Stimulated activated CD4-positive, alpha-beta T cell treated with anti-CD3 and anti-CD28 coated beads, Interleukin-12 subunit alpha, Interleukin-12 subunit beta, amount 100 ng/mL, for 48 hours (primary cell): ENCODE data around the gene RPS26.
"Not testable (repeated sequence)": the region's sequence is repeated elsewhere in the genome, so short reads cannot be mapped to it uniquely, and the experiment has no call there.

Experiments
- DNase-seq, 3 donors: peaks; one replicate each; pipeline ENCODE4 v3.0.0-alpha.2; 2020; ENCODE audit warnings: low read depth in 2 of 3, low spot score in 1 of 3

Gene RPS26

DNA sequence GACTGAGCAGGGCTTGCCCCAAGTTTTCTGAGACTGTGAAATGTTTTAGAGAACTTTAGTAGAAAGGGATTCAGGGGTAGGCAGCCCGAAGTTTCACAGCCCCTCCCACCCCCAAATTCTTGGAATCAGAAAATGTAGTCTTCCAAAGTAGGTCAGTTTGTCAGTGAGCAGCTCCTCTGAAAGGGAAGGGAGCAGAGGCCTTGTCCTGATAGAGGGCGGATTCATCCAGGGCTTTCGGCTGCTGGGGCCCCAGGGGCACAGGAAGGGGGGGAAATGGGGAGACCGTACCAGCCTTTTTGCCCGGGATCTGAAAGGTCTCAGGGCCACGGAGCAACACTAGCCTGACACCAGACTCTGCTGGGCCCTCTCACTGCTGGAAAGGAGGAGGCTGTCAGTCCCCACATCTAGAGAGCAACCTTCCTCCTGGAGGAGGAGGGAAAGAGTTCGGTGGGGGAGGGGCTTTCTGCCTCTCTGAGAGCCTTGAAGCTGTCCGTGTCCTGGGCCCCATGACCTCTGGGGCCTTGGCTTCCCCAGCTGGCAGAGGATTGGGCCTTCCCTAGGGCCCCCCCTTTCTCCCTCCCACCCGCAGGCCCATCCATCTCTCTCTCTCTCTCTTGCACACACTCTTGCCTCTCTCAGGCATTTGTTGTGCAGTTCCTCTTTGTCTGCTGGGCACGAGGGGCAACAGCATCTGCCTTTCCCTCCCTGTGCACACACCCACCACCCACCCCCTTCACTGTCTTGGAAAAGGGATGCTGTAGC is 21.1 kb upstream of the RPS26 start, which contains the start of gene IKZF4:
IKZF4 (plus strand) TSS at position 621 of the 762 bp plus-strand sequence. CDS start 451 bp downstream, outside the sequence.
- DNase-seq, result no peak

DNA sequence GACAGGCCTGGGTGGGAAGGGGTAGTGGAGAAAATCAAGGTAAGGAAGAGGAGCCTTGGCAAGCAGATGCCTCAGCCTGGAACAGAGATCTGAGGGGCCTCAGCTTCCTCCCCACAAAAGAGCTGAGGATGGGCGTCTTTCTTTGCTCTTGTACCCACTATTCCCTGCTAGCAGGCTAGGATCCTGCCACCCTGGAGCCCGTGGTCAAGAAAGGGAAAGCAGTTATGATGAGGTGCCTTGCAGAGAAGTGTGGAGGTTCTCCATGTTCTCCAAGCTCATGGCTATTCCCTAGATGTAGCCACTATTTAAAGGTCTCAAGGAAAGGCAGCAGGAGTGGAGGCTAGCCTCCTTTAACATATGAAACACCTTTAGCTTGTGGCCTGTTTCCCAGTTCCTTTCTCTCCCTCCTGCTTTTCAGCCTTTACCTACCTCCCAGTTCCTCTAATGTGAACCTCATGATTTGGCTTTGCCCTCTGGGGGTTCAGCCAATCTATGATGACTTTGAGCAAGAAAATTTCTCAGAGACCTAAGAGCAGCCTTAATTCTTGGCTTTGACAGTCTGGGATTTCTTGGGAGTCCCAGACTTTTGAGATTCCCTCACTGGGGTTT is 19.7 kb upstream of the RPS26 start:
- no peak for DNase-seq

DNA sequence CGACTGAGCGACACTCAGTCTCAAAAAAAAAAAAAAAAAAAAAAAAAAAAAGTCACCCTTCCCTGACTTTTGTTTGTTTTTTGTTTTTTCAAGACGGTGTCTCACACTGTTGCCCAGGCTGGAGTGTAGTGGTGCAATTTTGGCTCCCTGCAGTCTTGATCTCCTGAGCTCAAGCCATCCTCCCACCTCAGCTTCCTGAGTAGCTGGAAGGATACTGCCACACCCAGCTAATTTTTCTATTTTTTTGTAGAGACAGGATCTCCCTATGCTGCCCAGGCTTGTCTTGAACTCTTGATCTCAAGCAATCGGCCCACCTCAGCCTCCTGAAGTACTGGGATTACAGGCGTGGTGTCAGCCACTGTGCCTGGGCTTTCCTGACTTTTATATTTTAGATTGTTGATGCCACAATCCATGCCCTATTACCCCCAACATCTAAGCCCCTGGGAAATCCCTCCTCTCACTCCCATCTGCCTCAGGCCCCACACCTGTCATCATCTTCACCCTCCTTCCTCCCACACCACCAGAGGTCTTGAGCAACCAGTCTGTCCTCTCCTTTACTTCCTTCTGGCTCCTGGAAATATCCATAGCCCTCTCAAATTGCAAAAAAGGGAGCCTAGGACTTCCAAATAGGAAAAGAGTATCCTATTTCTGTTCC is 13.1 kb upstream of the RPS26 start:
- DNase-seq, result no peak

DNA sequence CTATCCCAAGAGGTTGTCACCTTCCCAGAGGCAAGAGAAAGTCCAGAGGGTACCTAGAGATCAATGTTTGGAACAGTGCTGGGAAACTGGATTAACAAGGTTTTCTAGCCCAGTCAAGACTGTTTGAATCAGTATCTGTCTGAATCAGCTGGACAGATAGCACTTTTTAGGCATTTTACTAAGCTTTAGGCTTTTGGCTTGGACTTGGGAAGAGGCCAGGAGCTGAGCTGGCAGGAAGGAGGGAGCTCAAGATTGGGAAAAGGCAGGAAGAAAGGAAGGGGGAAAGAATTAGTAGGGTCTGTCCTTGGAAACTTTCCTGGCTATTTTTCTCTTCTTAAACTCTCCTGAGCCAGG is 12.6 kb upstream of the RPS26 start:
- no peak for DNase-seq

DNA sequence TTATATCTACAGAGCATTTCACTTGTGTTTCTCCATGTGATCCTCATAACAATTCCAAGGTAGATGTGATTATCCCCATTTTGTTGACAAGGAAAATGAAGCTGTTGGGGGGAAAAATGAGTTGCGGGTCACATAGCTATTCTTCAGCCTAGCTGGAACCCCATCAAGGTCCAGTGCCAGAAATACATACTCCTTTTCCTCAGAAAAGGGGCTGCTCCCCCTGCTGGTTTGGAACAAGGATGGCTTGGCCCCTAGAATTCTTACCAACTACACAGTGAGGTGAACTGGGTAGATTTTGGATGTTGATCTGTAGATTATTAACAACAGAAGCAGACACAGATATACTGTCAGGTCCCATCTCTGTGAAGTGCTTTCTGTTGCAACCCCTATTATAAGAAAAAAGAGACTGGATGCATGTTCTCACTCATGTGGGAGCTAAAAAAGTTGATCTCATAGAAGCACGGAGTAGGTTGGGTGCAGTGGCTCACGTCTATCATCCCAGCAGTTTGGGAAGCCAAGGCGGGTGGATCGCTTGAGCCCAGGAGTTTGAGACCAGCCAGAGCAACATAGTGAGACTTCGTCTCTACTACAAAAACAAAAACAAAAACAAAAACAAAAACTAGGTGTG is 11.9 kb upstream of the RPS26 start:
- DNase-seq, result peak in 1 of 3 donors; percentile 30

DNA sequence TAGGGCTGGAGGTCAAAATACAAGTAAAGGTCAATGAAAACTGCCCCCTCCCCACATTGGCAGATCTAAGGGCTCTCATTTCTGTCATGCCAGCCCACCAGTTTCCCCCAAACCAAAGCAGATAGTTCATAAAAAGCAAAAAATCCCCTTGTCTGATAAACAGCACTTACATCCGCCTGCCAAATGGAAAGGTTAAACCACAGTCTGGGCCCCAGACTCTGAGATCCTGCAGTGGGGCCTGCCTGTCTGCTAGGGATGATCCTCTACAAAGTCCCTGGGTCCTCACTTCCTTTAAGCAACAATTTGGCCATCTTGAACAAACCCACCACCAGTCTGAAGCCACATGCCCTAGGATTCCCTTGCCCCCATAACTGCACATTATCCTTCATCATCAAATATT is 9.7 kb upstream of the RPS26 start:
- no peak for DNase-seq

DNA sequence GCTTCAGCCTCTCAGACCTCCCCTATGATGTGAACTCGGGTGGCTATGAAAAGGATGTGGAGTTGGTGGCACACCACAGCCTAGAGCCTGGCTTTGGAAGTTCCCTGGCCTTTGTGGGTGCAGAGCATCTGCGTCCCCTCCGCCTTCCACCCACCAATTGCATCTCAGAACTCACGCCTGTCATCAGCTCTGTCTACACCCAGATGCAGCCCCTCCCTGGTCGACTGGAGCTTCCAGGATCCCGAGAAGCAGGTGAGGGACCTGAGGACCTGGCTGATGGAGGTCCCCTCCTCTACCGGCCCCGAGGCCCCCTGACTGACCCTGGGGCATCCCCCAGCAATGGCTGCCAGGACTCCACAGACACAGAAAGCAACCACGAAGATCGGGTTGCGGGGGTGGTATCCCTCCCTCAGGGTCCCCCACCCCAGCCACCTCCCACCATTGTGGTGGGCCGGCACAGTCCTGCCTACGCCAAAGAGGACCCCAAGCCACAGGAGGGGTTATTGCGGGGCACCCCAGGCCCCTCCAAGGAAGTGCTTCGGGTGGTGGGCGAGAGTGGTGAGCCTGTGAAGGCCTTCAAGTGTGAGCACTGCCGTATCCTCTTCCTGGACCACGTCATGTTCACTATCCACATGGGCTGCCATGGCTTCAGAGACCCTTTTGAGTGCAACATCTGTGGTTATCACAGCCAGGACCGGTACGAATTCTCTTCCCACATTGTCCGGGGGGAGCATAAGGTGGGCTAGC is 7.0 kb upstream of the RPS26 start:
- DNase-seq, result no peak

DNA sequence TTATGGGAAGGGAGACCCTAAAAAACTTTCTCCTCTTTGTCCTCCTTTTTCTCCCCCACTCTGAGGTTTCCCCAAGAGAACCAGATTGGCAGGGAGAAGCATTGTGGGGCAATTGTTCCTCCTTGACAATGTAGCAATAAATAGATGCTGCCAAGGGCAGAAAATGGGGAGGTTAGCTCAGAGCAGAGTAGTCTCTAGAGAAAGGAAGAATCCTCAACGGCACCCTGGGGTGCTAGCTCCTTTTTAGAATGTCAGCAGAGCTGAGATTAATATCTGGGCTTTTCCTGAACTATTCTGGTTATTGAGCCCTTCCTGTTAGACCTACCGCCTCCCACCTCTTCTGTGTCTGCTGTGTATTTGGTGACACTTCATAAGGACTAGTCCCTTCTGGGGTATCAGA is 4.6 kb upstream of the RPS26 start:
- no peak for DNase-seq

DNA sequence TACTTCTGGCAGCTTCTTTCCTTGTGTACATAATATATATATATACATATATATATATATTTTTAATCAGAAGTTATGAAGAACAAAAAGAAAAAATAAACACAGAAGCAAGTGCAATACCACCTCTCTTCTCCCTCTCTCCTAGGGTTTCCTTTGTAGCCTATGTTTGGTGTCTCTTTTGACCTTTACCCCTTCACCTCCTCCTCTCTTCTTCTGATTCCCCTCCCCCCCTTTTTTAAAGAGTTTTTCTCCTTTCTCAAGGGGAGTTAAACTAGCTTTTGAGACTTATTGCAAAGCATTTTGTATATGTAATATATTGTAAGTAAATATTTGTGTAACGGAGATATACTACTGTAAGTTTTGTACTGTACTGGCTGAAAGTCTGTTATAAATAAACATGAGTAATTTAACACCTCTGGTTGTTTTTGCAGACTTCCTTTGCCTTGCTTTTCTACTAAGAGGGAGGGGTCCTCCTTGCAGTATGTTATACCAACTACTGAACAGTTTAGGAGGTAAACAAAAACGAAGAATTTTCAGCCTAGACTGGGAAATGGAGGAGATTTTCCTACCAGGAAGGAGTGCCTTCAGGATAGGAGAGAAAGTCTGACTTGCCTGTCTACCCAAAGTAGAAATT is 3.6 kb upstream of the RPS26 start:
- no peak for DNase-seq

DNA sequence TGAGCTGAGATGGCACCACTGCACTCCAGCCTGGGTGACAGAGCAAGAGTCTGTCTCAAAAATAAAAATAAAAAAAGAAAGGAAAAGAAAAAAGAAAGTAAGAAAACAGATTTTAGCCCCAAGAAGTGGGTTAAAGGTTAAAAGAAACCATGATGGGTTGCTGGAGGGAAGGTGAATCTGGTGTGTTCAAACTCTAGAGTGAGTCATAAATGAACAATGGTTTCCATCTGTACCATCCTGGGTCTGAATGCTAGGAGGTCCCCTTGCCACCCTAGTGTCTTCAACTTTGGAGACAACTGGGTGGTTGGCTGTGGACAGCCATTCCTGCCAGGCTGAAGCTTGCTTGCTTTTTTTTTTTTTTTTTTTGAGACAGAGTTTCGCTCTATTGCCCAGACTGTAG is 1.6 kb upstream of the RPS26 start:
- DNase-seq, result no peak

DNA sequence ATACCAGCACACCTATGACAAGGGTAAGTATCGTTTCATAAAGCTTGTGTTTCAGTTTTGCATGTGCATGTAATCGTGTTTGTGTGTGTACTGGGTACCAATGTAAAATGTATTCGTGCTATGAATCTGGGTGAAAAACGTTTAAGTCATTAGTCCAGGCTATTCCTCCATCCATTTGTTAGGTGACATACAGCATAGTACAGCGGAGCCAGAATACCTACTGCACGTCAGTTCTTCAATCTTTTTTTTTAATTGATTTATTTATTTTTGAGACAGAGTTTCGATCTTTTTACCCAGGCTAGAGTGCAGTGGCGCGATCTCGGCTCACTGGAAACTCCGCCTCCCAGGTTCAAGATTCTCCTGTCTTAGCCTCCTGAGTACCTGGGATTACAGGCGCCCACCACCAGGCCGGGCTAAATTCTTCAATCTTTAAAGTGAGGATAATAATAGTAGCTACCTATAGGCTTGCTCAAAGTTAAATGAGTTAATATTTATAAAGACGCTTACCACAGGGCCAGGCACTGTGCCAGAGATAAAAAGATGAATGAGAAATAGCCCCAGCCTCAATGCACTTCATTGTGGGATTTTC is 661 bp upstream of the RPS26 start:
- DNase-seq, result no peak

DNA sequence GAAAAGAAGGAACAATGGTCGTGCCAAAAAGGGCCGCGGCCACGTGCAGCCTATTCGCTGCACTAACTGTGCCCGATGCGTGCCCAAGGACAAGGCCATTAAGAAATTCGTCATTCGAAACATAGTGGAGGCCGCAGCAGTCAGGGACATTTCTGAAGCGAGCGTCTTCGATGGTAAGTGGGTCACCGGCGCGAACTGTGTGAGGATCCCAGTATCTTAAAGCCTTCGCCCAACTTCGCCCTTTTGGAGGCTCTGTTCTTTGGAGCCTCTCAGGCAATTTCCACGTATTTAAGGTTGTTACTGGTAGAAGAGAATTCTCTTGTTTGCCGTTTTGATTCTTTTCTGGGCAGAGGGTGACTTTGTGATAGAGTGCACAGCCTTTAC is 704 bp downstream of the RPS26 start:
- not testable (repeated sequence) for DNase-seq

DNA sequence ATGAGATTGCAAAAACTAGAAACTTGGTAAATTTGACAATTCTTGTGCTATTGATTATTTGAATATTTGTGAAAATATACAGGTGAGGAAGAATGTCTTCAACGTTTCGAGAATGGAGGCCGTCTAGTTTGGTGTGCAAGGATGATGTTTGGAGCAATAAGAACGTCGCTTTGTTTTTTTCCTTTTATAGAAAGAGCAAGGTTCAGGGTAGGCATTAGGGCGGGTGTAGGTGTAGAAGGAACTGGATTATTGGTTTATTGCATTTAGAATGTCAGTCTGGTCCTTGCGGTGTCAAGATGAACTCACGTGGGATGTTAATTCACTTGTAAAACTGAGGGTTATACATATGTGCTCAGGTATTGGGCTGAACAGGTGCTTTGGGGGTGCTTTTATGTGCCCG is 1.1 kb downstream of the RPS26 start:
- DNase-seq, result no peak

DNA sequence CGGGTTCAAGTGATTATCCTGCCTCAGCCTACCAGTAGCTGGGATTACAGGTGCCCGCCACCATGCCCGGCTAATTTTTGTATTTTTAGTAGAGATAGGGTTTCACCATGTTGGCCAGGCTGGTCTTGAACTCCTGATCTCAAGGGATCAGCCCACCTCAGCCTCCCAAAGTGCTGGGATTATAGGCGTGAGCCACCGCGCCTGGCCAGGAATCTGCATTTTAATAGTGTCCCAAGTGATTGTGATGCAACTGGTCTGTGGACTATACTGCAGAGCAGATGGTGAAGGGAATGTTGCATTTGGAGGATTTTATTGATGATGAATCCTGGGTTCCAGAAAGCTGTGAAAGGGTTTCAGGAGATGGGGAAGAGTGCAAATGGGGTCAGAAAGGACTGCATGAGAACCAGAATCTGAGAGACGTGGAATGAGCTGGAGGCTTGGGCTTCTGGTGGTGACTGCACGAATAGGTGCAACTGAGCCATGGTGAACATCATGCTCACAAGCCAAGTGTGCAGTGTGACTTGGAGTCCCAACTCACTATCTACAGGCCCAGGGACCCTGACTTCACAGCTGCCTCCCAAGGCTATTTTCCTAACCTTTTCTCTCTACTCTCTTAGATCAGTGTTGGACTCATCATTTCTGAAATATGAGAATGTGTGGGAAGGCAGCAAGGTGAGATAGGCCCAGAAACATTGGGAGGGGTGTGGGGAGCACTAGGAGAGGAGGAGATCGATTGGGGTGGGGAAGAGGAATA is 4.5 kb downstream of the RPS26 start:
- DNase-seq, result no peak

DNA sequence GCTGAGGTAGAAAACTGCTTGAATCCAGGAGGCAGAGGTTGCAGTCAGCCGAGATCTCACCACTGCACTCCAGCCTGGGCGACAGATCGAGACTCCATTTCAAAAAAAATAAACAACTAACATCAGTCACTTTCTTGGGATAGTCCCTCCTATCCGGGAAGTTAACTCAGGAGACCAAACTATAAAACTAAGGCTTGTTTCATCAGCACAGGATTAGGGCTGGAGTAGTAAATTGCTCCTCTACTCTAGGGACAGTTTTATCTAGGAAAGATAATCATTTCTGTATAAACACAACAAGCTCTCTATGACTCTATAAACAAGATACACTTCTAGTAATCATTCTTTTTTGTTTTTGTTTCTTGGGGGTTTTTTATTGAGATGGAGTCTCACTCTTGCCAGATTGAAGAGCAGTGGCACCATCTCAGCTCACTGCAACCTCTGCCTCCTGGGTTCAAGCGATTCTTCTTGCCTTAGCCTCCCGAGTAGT is 11.7 kb downstream of the RPS26 start:
- no peak for DNase-seq

DNA sequence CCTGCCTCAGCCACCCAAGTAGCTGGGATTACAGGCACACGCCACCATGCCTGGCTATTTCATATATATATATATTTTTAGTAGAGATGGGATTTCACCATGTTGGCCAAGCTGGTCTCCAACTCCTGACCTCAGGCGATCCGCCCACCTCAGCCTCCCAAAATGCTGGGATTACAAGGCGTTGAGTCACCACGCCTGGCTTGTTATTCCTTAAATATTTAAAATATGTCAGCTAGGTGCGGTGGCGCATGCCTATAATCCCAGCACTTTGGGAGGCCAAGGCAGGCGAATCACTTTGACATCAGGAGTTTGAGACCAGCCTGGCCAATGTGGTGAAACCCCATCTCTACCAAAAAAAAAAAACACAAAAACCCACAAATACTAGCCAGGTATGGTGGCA is 18.2 kb downstream of the RPS26 start:
- not testable (repeated sequence) for DNase-seq

DNA sequence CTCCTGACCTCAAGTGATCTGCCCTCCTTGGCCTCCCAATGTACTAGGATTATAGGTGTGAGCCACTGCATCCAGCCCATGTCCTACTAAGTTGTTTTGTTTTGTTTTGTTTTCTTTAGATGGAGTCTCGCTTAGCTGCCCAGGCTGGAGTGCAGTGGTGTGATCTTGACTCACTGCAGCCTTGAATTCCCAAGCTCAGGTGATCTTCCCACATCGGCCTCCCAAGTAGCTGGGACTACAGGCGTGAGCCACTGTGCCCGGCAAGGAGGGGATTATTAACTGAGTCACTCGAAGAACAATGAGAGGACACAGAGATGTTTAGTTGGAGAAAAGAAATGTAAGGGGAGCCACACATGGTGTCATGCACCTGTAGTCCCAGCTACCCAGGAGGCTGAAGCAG is 20.3 kb downstream of the RPS26 start:
- DNase-seq, result no peak

DNA sequence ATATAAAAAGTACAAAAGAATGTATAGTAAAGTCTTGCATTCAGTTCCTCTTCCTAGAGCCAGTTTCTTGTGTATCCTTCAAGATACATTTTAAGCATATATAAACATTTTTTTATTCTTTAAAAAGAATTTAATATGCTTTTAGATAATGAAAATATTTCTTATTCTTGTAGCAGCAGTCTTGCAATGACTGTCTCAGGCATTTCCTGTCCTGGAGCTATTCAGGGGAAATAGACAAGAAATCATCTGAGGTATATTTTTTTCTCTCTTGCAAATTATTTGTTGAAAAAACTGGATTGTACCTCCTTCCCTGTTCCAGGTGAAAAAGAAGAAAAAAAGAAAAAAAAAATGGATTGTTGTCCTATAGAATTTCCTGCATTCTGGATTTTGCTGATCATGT is 21.3 kb downstream of the RPS26 start:
- no peak for DNase-seq

DNA sequence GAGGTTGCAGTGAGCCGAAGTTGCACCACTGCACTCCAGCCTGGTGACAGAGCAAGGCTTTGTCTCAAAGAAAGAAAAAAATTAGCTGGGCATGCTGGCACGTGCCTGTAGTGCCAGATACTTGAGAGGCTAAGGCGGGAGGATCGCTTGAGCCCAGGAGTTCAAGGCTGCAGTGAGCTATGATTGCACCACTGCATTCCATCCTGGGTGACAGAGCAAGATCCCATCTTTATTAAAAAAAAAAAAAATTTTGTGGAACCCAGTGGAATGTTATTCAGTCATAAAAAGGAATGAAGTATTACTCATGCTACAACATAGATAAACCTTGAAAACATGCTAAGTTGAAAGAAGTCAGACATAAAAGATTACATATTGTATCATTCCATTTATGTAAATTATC is 29.9 kb downstream of the RPS26 start:
- DNase-seq, result no peak

DNA sequence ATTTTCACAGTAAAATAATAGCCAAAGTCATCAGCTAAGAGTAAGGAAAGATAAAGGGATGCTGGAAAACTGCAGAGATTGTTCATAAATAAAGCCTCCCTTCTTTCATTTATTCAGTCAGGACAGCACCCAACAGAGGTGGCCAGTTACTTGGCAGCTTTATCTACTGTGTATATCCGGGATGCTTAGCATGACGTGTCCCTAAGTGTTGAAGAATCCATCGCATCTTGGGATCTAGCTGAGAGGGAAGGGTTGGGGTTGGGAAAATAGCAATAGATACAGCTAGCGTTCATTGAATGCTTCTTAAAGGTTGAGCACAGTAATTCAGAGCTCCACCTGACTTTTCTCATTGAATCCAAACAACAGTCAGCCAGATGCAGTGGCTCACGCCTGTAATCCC is 32.7 kb downstream of the RPS26 start:
- DNase-seq, result no peak
